Body of pancreas (tissue), 4 donors: ENCODE measurements around the gene MGLL.

Experiments used
- POLR2A ChIP-seq, 3 donors: fragments of 450-650 bp; IDR thresholded peaks; one replicate each; pipeline ENCODE4 v1.6.1; 2016; ENCODE audit warnings: antibody characterized with exemption in 3 of 3, mild to moderate bottlenecking in 2 of 3
- TF ChIP-seq, protein P1 (sequence below), 7 experiments: fragments of 450-650 bp in 4 of 7; fragments of 200-600 bp in 3 of 7; sonication (generic) in 3 of 7; IDR thresholded peaks; one replicate each; pipeline ENCODE4 v1.5.1; 2016 to 2019; ENCODE audit warnings: antibody characterized with exemption in 7 of 7

DNA sequence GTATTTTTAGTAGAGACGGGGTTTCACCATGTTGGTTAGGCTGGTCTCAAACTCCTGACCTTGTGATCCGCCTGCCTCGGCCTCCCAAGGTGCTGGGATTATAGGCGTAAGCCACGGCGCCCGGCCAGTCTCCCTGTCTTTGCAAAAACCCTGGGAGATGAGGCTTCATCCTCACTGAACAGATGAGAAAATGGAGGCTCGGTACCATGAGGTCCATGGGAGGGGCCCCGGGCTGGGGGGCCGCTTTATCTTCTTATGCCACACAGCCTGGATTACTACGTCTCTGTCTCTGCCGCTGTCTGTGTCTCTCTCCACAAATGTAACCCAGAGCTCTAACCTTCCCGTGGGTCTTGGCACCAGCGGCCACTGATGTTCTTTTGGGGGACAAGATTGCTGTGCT lies 110.4 kb downstream of the MGLL start:
- TF ChIP-seq, protein P1, sequence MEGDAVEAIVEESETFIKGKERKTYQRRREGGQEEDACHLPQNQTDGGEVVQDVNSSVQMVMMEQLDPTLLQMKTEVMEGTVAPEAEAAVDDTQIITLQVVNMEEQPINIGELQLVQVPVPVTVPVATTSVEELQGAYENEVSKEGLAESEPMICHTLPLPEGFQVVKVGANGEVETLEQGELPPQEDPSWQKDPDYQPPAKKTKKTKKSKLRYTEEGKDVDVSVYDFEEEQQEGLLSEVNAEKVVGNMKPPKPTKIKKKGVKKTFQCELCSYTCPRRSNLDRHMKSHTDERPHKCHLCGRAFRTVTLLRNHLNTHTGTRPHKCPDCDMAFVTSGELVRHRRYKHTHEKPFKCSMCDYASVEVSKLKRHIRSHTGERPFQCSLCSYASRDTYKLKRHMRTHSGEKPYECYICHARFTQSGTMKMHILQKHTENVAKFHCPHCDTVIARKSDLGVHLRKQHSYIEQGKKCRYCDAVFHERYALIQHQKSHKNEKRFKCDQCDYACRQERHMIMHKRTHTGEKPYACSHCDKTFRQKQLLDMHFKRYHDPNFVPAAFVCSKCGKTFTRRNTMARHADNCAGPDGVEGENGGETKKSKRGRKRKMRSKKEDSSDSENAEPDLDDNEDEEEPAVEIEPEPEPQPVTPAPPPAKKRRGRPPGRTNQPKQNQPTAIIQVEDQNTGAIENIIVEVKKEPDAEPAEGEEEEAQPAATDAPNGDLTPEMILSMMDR (IDR thresholded peaks at IDR 0.05), result no peak
- no peak for TF ChIP-seq POLR2A (IDR thresholded peaks at IDR 0.05)
